Left colon (tissue), 2 donors: ENCODE measurements around the gene ANKH. TPM values are rescaled to one million over a fixed set of nuclear protein-coding genes. Genes with fewer than 3 reads are reported as not detected.
"Not testable (repeated sequence)": the region's sequence is repeated elsewhere in the genome, so short reads cannot be mapped to it uniquely, and the experiment has no call there.

Experiments
- ATAC-seq: fragments of 200-7000 bp; cut with Tn5 transposase; one replicate; pipeline ENCODE4 v1.9.1; 2020; ENCODE audit warnings: mild to moderate bottlenecking, moderate library complexity
- DNase-seq, 2 donors: peaks; one replicate each; pipeline ENCODE4 v3.0.0-alpha.2; 2020
- intact Hi-C, 2 donors: fragments of 100-400 bp; cut with DNase I in 1 of 2; cut with micrococcal nuclease in 1 of 2; formaldehyde crosslinking; loops; one replicate each; pipeline versions ENCODE4 v1.11.2 to v1.14.0; 2022; cut with DNase I, micrococcal nuclease
- total RNA-seq, 2 donors: library from RNA; stranded (reverse); fragmentation: NEBNext Ultra II Directional; extraction: Animal tissue kit (Norgen Biotek cat#: 25700); gene quantifications; one replicate each; pipeline ENCODE4 v1.2.1, GENCODE V29; 2021
- donor health status: DM: no; HTN: no; CAD: no.
- donor health status: DM: yes; HTN: yes; CAD: no.

The ANKH gene
- total RNA-seq, 2 donors from 2014 or later: 98.4 to 156 TPM

- intact Hi-C loops: no loop called here
- ATAC-seq: no peak
These were observed 32.9 kb downstream of the ANKH start for GRCh38 chr5:14838396-14839319.

GRCh38 chr5:14837423-14838122, 34.0 kb downstream of the ANKH start:
- DNase-seq, ATAC-seq, intact Hi-C loops: not testable (repeated sequence)

More at GRCh38 chr5:14838396-14839319, 32.9 kb downstream of the ANKH start:
- no peak for DNase-seq

- ATAC-seq: no peak
- intact Hi-C loops: no loop called here
- DNase-seq: no peak
These were observed 36.7 kb downstream of the ANKH start for GRCh38 chr5:14834584-14835550.

- ATAC-seq (no peak), DNase-seq (no peak)
- intact Hi-C loops: no loop called here
These were observed 37.5 kb downstream of the ANKH start for GRCh38 chr5:14834062-14834461.

GRCh38 chr5:14831006-14831338, 40.6 kb downstream of the ANKH start:
- DNase-seq (no peak), ATAC-seq (no peak)
- intact Hi-C loops: no loop called here

- DNase-seq (no peak), ATAC-seq (no peak)
- intact Hi-C loops: no loop called here
These were observed 41.2 kb downstream of the ANKH start for GRCh38 chr5:14830210-14831005.

- no peak for ATAC-seq
These were observed 42.2 kb downstream of the ANKH start for GRCh38 chr5:14829396-14829795.

GRCh38 chr5:14826714-14827113, 44.9 kb downstream of the ANKH start:
- no peak for ATAC-seq

More at GRCh38 chr5:14829396-14829795, 42.2 kb downstream of the ANKH start:
- DNase-seq: no peak
- intact Hi-C loops: no loop called here

GRCh38 chr5:14825977-14826376, 45.6 kb downstream of the ANKH start:
- DNase-seq: no peak
- no peak for ATAC-seq
- intact Hi-C loops: no loop called here

More at GRCh38 chr5:14826714-14827113, 44.9 kb downstream of the ANKH start:
- intact Hi-C loops: no loop called here
- no peak for DNase-seq

GRCh38 chr5:14824499-14824898, 47.1 kb downstream of the ANKH start:
- DNase-seq (no peak), ATAC-seq (no peak)
- intact Hi-C loops: no loop called here

GRCh38 chr5:14821100-14821845, 50.3 kb downstream of the ANKH start:
- ATAC-seq (no peak), DNase-seq (no peak)
- intact Hi-C loops: no loop called here

- no peak for ATAC-seq
- DNase-seq: no peak
- intact Hi-C loops: no loop called here
These were observed 52.4 kb downstream of the ANKH start for GRCh38 chr5:14818931-14819790.

- intact Hi-C loops, DNase-seq, ATAC-seq: not testable (repeated sequence)
These were observed 53.8 kb downstream of the ANKH start for GRCh38 chr5:14817762-14818136.

- ATAC-seq (no peak), DNase-seq (no peak)
- intact Hi-C loops: no loop called here
These were observed 54.4 kb downstream of the ANKH start for GRCh38 chr5:14816999-14817761.

- intact Hi-C loops: no loop called here
- ATAC-seq (no peak), DNase-seq (no peak)
These were observed 55.1 kb downstream of the ANKH start for GRCh38 chr5:14816374-14816998.

- intact Hi-C loops: no loop called here
- ATAC-seq (no peak), DNase-seq (no peak)
These were observed 57.8 kb downstream of the ANKH start for GRCh38 chr5:14813747-14814146.
